HG03521 (cell line): Measurements from ENCODE around the gene ACADM.
"Not testable (repeated sequence)": the region's sequence is repeated elsewhere in the genome, so short reads cannot be mapped to it uniquely, and the experiment has no call there.

Experiments
- ATAC-seq: cut with Tn5 transposase; IDR thresholded peaks from one replicate; pipeline ENCODE4 v1.9.1; 2021; ENCODE audit warnings: mild to moderate bottlenecking, moderate library complexity; ENCODE audit not compliant: unreplicated experiment

Gene ACADM

GRCh38 chr1:75724472-75725022 lies at the start of gene ACADM:
Gene ACADM (plus strand): TSS chr1:75724709. CDS start chr1:75724788, 79 bp downstream.
- peak; percentile 88 for ATAC-seq

GRCh38 chr1:75677443-75677842 lies 47.1 kb upstream of the ACADM start:
- ATAC-seq: no peak

GRCh38 chr1:75677964-75678363 lies 46.5 kb upstream of the ACADM start:
- ATAC-seq: not testable (repeated sequence)

GRCh38 chr1:75690547-75690946 lies 34.0 kb upstream of the ACADM start:
- no peak for ATAC-seq

- no peak for ATAC-seq
Measured at GRCh38 chr1:75693551-75693950, 31.0 kb upstream of the ACADM start.

- no peak for ATAC-seq
Measured at GRCh38 chr1:75696000-75696399, 28.5 kb upstream of the ACADM start.

GRCh38 chr1:75707191-75707590 lies 17.3 kb upstream of the ACADM start:
- no peak for ATAC-seq

- no peak for ATAC-seq
Measured at GRCh38 chr1:75708910-75709309, 15.6 kb upstream of the ACADM start.

GRCh38 chr1:75710832-75711231 lies 13.7 kb upstream of the ACADM start:
- ATAC-seq: no peak

GRCh38 chr1:75711846-75712245 lies 12.7 kb upstream of the ACADM start:
- ATAC-seq: no peak

- no peak for ATAC-seq
Measured at GRCh38 chr1:75712306-75712705, 12.2 kb upstream of the ACADM start.

- no peak for ATAC-seq
Measured at GRCh38 chr1:75719810-75720209, 4.7 kb upstream of the ACADM start.

- no peak for ATAC-seq
Measured at GRCh38 chr1:75720325-75720724, 4.2 kb upstream of the ACADM start.

- ATAC-seq: no peak
Measured at GRCh38 chr1:75720820-75721219, 3.7 kb upstream of the ACADM start.

- not testable (repeated sequence) for ATAC-seq
Measured at GRCh38 chr1:75722246-75722645, 2.3 kb upstream of the ACADM start.

- no peak for ATAC-seq
Measured at GRCh38 chr1:75722966-75723365, 1.5 kb upstream of the ACADM start.

GRCh38 chr1:75723989-75724471 lies 479 bp upstream of the ACADM start:
- peak; percentile 74 for ATAC-seq

- ATAC-seq: no peak
Measured at GRCh38 chr1:75725266-75725665, 757 bp downstream of the ACADM start.

GRCh38 chr1:75725861-75726361 lies 1.4 kb downstream of the ACADM start:
- no peak for ATAC-seq

GRCh38 chr1:75727571-75727970 lies 3.1 kb downstream of the ACADM start:
- no peak for ATAC-seq

GRCh38 chr1:75730432-75730831 lies 5.9 kb downstream of the ACADM start:
- ATAC-seq: no peak

- ATAC-seq: no peak
Measured at GRCh38 chr1:75731881-75732280, 7.4 kb downstream of the ACADM start.

GRCh38 chr1:75732703-75733102 lies 8.2 kb downstream of the ACADM start:
- ATAC-seq: no peak
